Small intestine (tissue), 7 donors: ENCODE data around the gene STARD10. TPM values are rescaled to one million over a fixed set of nuclear protein-coding genes. Genes with fewer than 3 reads are reported as not detected.

Experiments used
- DNase-seq, 2 donors: peaks; one replicate each; pipeline versions ENCODE4 v3.0.0 to v3.0.0-alpha.2; 2013
- FAIRE-seq: peaks from 2 replicates; lab custom pipeline; 2012; peaks lifted over from hg19 to GRCh38; lab: Jason Lieb, UNC
- H3K27ac ChIP-seq, 3 donors: one replicate each; pipeline ENCODE4 v1.5.1; 2013; ENCODE audit warnings: low read length in 2 of 3, mild to moderate bottlenecking in 2 of 3, control low read depth in 1 of 3, inconsistent platforms in 1 of 3, low read depth in 1 of 3, moderate library complexity in 1 of 3
- H3K27me3 ChIP-seq, 3 donors: one replicate each; pipeline ENCODE4 v1.6.1; 2013; ENCODE audit warnings: low read length in 3 of 3, inconsistent platforms in 1 of 3; ENCODE audit not compliant: control insufficient read depth in 3 of 3, insufficient read depth in 3 of 3
- H3K36me3 ChIP-seq, 3 donors: one replicate each; pipeline ENCODE4 v1.6.1; 2013; ENCODE audit warnings: low read length in 3 of 3, inconsistent platforms in 1 of 3, low read depth in 1 of 3, mild to moderate bottlenecking in 1 of 3, moderate library complexity in 1 of 3; ENCODE audit not compliant: control insufficient read depth in 3 of 3, insufficient read depth in 2 of 3
- H3K4me1 ChIP-seq, 3 donors: one replicate each; pipeline ENCODE4 v1.6.1; 2013; ENCODE audit warnings: low read length in 2 of 3, inconsistent platforms in 1 of 3, low read depth in 1 of 3, mild to moderate bottlenecking in 1 of 3, moderate library complexity in 1 of 3; ENCODE audit not compliant: control insufficient read depth in 3 of 3, insufficient read depth in 2 of 3
- H3K4me3 ChIP-seq, 3 donors: one replicate each; pipeline ENCODE4 v1.5.1; 2013; ENCODE audit warnings: low read length in 3 of 3, control low read depth in 1 of 3, inconsistent platforms in 1 of 3, low read depth in 1 of 3, mild to moderate bottlenecking in 1 of 3, moderate library complexity in 1 of 3
- H3K9me3 ChIP-seq, 2 donors: one replicate each; pipeline ENCODE4 v1.6.1; 2013; ENCODE audit warnings: low read depth in 1 of 2, low read length in 1 of 2; ENCODE audit not compliant: control insufficient read depth in 2 of 2, insufficient read depth in 1 of 2
- WGBS, 3 donors: extraction: QIAGEN DNeasy Blood & Tissue Kit; methylation state at CpG; one replicate each; pipeline ENCODE4 v1.1.7; 2013; 5-methylcytosine and 5-hydroxymethylcytosine counted together
- polyA plus RNA-seq, 4 donors: library from polyadenylated mRNA; stranded (reverse) in 3 of 4; unstranded in 1 of 4; fragments of 200-250 nt in 3 of 4; fragments of 120-200 nt in 1 of 4; gene quantifications; one replicate each; pipeline versions ENCODE4 v1.2.1 to v1.2.3, GENCODE V29; 2013
- donor health status: healthy with polysubstance abuse.
- donor health status: control.
- donor health status: control.
- donor health status: Bipolar disorder and iron deficiency.
- donor health status: healthy.

STARD10 gene
- polyA plus RNA-seq, 4 donors = 169 to 473 (median 284) TPM

DNA sequence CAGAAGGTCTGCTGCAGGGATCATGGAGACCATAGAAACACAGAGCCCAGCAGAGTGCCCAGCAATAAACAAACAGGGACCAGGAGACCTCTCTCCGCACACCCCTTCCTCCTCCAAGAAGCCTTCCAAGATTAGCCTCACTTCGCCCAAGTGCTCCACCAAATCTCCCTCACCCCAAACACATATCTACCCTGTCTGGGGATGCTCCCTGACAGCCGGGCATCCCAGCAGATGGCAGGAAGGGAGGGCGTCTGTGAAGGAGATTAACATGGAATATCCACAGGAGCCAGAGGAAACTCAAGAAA is 68.2 kb downstream of the STARD10 start:
- no peak for DNase-seq
- H3K9me3 ChIP-seq = no peaks in the 10 kb centered on the region
- H3K27me3 ChIP-seq = no peaks in the 10 kb centered on the region
- WGBS, 3 donors = 86 to 89% (median 89%) methylated on average over 4 of the region's 4 CpGs
- no peak for FAIRE-seq
- peak overlapping the region in 1 of 3 donors; percentile 44 for H3K27ac ChIP-seq
- no peak overlapping the region for H3K4me3 ChIP-seq
- peaks cover 0 to 26% (median 5%) of the 10 kb centered on the region in 3 donors for H3K4me1 ChIP-seq
- H3K36me3 ChIP-seq = peaks cover 0 to 51% (median 0%) of the 10 kb centered on the region in 3 donors

DNA sequence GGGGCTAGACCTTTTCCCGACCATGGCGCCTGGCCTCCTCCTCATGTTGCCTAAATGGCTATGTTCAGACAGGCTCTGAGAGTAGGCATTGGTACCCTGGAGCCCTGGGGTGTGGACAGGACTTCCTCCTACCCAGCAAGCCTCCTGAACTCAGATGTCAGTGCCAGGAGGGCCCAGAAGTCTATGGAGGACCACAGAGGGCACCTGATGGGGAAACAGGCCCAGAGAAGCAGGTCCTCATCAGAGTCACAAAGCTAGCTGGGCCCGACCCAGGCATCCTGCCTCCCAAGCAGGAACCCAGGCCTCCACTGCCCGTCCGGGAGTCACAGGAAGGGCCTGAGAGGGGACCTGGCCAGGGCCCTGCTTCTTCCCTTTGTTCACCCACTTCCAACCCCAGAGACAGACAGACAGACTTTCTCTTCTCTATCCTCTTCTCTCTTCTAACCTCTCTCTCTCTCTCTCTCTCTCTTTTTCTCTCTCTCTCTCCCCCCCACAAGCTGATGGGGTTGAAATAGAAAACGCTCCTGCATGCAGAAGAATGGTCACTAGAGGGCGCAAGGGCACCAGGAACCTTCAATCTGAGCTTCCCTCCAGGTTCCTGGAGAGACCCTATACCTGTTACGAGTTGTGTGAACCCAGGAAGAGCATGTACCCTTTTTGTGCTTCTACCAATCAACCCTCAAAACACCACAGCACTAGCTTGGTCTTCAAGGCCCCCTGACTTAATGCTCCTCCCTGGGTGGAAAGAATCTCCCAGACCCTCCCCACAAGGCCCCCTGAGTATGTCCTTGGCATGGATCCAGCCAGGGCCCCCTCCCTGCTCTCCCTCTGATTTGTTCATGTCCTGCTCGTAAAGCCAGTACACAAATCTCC is 68.8 kb downstream of the STARD10 start:
- no peak overlapping the region for H3K4me3 ChIP-seq
- peaks cover 0 to 54% (median 0%) of the 10 kb centered on the region in 3 donors for H3K36me3 ChIP-seq
- WGBS, 3 donors = 49 to 54% (median 53%) methylated on average over 9 of the region's 9 CpGs
- H3K27me3 ChIP-seq = no peaks in the 10 kb centered on the region
- peak overlapping the region in 1 of 3 donors; percentile 44 for H3K27ac ChIP-seq
- H3K4me1 ChIP-seq = peaks cover 5 to 32% (median 11%) of the 10 kb centered on the region in 3 donors
- DNase-seq = peak; percentile 78 to 87
- FAIRE-seq = no peak
- no peaks in the 10 kb centered on the region for H3K9me3 ChIP-seq

DNA sequence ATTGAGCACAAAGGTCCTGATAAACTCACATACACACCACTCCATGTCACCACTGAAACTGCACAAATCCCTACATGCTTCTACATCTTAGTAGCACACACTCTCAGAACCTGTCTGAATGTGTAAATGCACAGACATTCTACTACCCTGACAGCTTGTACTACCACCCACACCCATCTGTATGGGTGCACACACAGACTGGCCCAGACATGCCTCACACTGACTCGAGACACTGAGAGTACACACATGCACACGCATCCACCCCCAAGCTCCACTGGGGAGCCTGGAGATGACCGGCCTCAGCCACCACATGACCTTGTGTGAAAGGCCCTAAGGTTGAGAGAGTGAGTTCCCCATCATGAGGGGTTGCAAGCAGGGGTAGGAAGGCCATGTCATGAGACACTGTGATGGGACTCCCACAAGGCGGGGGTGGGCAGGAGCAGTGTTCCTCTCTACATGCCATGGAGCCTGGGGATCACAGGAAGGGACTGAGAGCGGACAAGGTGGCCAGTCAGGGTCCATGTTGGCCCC is 69.8 kb downstream of the STARD10 start:
- H3K9me3 ChIP-seq = no peaks in the 10 kb centered on the region
- DNase-seq (no peak), FAIRE-seq (no peak)
- no peak overlapping the region for H3K4me3 ChIP-seq
- WGBS, 3 donors = 84 to 93% (median 87%) methylated on average over 5 of the region's 5 CpGs
- peaks cover 0 to 64% (median 0%) of the 10 kb centered on the region in 3 donors for H3K36me3 ChIP-seq
- no peak overlapping the region for H3K27ac ChIP-seq
- peaks cover 13 to 41% (median 18%) of the 10 kb centered on the region in 3 donors for H3K4me1 ChIP-seq
- no peaks in the 10 kb centered on the region for H3K27me3 ChIP-seq

DNA sequence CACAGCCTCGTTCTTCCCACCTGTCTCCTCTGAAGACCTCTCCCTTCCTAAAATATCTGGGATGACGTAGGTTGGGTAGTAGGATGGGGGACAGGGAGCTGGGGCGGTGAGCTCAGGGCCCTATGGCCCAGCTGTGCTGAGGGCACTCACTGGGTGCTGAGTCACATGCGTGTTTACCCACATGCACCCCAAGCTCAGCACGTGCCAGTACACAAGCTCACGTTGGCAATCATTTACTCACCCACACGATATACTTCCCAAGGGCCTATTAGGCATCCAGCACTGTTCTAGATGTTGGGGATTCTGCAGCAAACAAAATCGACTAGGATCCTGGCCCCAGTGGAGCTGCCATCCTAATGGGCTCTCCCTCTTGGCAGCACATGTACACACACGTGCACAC is 70.3 kb downstream of the STARD10 start:
- Histone ChIP-seq H3K4me1 (peaks cover 13 to 41% (median 18%) of the 10 kb centered on the region in 3 donors), H3K27me3 (no peaks in the 10 kb centered on the region), H3K9me3 (no peaks in the 10 kb centered on the region), H3K36me3 (peaks cover 0 to 69% (median 0%) of the 10 kb centered on the region in 3 donors), H3K27ac (peak overlapping the region in 1 of 3 donors; percentile 28), H3K4me3 (no peak overlapping the region)
- DNase-seq (peak in 1 of 2 donors; percentile 73), FAIRE-seq (no peak)
- 20 to 66% (median 48%) methylated on average over 9 of the region's 9 CpGs for WGBS, 3 donors

DNA sequence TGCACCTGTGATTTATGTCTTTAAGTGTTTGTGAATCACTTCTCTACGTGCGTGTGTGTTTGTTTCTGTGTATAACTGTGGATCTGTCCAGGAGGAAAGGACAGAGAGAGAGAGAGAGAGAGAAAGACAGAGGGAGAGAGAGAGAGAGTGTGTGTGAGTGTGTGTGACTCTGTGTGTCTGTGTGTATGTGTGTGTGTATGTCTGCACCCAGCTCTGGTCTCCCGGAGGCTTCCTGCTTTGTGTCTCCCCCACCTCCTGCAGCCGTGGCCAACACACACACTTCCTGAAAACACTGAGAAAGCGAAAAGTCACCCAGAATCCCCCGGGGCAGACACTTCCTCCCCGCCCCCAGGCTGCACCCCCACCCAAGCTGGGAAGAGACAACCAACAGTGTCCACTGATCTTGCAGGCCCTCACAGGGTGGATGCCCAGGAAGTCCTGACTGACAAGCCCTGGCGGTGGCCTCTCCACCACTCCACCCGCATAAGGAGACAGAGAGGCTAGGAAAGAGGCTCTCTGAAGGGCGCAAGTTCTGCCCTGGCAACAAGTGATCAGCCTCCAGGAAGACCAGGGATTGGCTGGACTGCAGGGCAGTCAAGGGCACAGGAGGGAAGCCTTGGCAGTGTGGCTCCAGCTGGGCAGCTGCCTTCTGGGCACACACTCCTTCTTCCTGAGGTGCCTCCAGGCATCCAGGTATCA is 71.6 kb downstream of the STARD10 start:
- H3K27ac ChIP-seq = peak overlapping the region; percentile 68 to 92 (median 79)
- no peaks in the 10 kb centered on the region for H3K9me3 ChIP-seq
- H3K27me3 ChIP-seq = no peaks in the 10 kb centered on the region
- H3K4me3 ChIP-seq = peak overlapping the region; percentile 50 to 77 (median 64)
- no peak for FAIRE-seq
- peaks cover 13 to 41% (median 18%) of the 10 kb centered on the region in 3 donors for H3K4me1 ChIP-seq
- H3K36me3 ChIP-seq = peaks cover 0 to 77% (median 0%) of the 10 kb centered on the region in 3 donors
- 0 to 1% (median 0%) methylated on average over 10 of the region's 10 CpGs for WGBS, 3 donors
- DNase-seq = peak; percentile 93 to 95

DNA sequence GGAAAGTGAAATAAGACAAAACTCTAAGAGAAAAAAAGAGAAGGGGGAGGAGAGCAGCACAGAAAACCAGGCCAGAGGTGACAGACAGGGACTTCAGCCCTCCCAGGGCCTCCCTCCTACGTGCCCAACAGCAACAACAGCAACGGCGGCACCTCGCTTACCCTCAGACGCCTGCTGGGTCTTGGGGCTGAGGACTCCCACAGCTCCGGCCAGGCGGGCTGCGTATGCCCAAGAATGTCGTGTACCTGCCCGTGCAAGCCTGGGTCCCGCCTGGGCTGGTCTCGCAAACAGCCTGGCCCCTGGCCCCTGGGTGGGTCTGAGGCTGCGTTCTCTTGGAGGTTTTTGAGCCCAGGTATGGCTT is 72.2 kb downstream of the STARD10 start:
- peak overlapping the region; percentile 50 to 77 (median 64) for H3K4me3 ChIP-seq
- H3K9me3 ChIP-seq = no peaks in the 10 kb centered on the region
- H3K4me1 ChIP-seq = peaks cover 13 to 42% (median 18%) of the 10 kb centered on the region in 3 donors
- H3K36me3 ChIP-seq = peaks cover 0 to 82% (median 0%) of the 10 kb centered on the region in 3 donors
- H3K27me3 ChIP-seq = no peaks in the 10 kb centered on the region
- DNase-seq (peak; percentile 68 to 75), FAIRE-seq (no peak)
- H3K27ac ChIP-seq = peak overlapping the region; percentile 68 to 92 (median 79)
- WGBS, 3 donors = 0 to 1% (median 1%) methylated on average over 13 of the region's 13 CpGs

DNA sequence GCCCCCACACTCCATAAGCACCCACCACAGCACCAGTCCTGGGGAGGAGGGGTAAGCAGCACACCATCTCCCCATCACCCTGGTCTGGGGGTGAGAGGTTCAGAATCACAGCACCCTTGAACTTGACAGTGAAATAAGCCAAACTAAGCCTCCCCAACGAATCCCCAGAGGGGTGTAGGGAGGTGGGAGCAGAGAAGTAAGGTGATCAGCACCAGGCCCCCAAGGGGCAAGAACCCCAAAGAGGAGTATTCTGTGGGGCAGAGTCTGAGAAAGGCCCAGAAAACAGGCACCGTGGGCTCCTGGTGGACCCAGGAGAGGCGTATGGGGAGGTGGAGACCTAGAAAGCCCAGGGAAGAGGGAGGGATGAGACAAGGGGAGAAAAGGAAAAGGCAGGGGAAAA is 72.6 kb downstream of the STARD10 start:
- WGBS, 3 donors = 3 to 9% (median 8%) methylated on average over 3 of the region's 3 CpGs
- peaks cover 13 to 44% (median 18%) of the 10 kb centered on the region in 3 donors for H3K4me1 ChIP-seq
- H3K4me3 ChIP-seq = peak overlapping the region; percentile 50 to 77 (median 64)
- peaks cover 0 to 83% (median 0%) of the 10 kb centered on the region in 3 donors for H3K36me3 ChIP-seq
- no peaks in the 10 kb centered on the region for H3K27me3 ChIP-seq
- no peak for DNase-seq
- H3K27ac ChIP-seq = peak overlapping the region; percentile 34 to 92 (median 52)
- no peak for FAIRE-seq
- H3K9me3 ChIP-seq = no peaks in the 10 kb centered on the region

DNA sequence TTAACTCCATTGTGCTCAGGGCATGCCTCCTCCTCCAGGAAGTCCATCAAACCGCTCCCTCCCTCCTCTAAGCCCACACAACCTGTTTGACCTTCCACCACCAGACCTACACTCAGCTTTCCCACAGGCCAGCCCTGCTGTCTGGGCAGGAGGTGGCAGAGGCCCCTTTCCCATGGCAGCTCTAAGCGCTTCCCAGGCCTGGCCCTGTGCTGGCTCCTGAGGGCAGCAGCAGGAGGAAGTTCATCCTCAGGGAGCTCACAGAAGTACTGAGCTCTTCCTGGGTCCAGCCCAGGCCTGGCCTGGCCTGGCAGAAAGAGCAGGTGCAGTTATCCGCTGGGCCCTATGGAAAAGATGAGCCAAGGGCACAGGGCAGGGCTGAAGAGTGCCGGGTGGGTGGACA is 73.1 kb downstream of the STARD10 start:
- no peaks in the 10 kb centered on the region for H3K9me3 ChIP-seq
- peaks cover 13 to 44% (median 18%) of the 10 kb centered on the region in 3 donors for H3K4me1 ChIP-seq
- peak overlapping the region; percentile 34 to 92 (median 52) for H3K27ac ChIP-seq
- FAIRE-seq (no peak), DNase-seq (peak in 1 of 2 donors; percentile 47)
- peak overlapping the region in 2 of 3 donors; percentile 64 to 77 for H3K4me3 ChIP-seq
- 14 to 55% (median 31%) methylated on average over 4 of the region's 4 CpGs for WGBS, 3 donors
- no peaks in the 10 kb centered on the region for H3K27me3 ChIP-seq
- H3K36me3 ChIP-seq = peaks cover 0 to 79% (median 0%) of the 10 kb centered on the region in 3 donors
